ENCODE results near the gene TREML1. TPM values are rescaled to one million over a fixed set of nuclear protein-coding genes. Genes with fewer than 3 reads are reported as not detected.
"Not testable (repeated sequence)": the region's sequence is repeated elsewhere in the genome, so short reads cannot be mapped to it uniquely, and the experiment has no call there.

Gene TREML1
- total RNA-seq, 1 experiment from 2014 or later = not detected

DNA sequence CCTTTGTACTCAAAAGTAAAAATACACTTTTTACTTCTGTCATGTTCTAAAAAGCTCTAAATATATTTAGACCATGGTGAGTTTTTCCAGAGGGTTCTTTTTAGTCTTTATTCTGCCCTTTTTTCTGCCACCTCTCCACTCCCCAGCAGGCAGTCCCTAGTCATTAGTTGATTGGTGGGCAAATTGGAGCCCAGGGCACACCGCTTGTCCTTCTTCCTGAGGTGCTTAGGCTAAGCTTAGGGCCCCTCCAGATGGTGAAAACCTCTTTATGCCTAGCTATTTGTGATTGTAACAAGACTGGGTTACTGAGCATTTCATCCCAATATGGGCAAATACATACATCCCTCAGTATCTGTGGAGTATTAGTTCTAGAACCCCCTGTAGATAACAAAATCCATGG lies 6.2 kb downstream of the TREML1 start:
- no peak for DNase-seq (ENCODE audit: low spot score)

DNA sequence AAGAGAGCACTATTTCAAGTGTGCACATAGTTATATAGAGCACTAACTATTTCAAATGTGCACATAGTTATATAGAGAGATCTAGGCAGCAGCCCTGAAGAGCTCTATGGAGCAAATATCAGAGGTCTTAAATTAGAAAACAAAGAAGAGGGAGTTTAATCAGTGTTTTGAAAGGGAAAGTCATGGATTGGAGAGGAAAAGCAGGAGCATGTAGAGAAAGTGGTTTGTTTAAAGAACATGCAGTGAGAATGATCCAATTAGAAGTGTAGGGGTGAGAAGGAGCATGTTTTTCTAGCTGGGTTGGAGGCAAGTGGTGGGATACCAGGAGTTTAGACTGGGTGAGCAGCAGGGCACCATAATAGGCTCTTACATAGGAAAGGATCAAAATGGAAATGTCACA lies 17.2 kb downstream of the TREML1 start:
- no peak for DNase-seq (ENCODE audit: low spot score)

DNA sequence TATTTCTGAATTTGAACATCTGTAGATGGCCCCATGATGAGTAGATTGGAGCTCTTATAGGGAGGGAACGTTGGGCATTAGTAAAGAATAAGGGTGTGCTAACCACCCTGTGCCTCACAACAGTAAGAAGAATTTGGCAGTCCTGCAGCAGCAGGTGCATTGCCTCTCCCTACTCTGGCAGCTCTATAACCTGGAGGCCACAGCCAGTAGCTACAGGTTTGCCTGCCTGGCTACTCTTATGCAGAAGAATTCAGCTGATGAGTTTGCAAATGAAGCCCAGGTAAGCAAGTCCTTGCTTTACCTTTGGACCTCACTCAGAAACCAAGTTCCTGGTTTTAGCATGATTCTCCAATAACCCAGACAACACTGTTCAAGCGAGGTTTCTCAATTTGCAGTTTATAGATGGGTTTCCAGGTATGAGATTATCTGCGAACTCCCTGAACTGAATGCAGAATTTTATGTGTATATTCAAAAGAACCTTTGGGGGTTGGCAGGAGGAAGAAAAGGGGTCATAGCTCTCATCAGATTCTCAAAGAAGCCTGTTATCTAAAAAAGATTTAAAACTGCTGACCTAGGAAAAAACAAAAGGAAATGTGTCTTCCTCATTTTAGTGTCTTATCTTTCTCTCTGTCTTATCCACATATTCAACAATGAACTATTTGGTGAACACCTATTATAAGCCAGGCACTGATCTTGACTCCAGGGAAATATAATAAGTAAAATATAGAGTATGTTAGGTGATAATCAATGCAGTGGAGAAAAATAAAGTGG lies 18.9 kb downstream of the TREML1 start:
- no peak for DNase-seq (ENCODE audit: low spot score)

- no peak for DNase-seq (ENCODE audit: low spot score)
These were observed 21.9 kb downstream of the TREML1 start for GRCh38 chr6:41132254-41132653.

GRCh38 chr6:41125282-41125681 lies 28.9 kb downstream of the TREML1 start:
- DNase-seq (ENCODE audit: low spot score) = no peak

- no peak for DNase-seq (ENCODE audit: low spot score)
These were observed 31.2 kb downstream of the TREML1 start for GRCh38 chr6:41122918-41123317.

DNA sequence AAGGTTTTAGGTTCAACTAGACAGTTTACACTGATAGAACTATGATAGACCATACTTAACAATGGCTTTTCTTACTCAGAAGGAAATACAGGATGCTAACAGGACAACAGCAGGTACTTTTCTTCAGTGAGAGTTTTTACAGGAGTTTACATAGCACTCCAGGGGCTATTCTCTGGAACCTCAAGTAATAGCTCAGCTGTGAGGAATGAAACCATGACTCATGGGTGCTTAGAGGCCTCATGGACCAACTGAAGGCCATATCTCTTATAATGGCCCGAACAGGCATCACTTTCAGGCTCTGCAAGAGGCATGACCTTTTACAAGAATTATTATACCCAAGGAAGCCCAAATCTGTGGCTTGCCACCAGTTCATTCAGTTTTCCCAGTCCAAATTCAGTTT lies 31.8 kb downstream of the TREML1 start:
- no peak for DNase-seq (ENCODE audit: low spot score)

- DNase-seq (ENCODE audit: low spot score) = no peak
These were observed 34.1 kb downstream of the TREML1 start for GRCh38 chr6:41120058-41120457.

- DNase-seq (ENCODE audit: low spot score) = no peak
These were observed 34.6 kb downstream of the TREML1 start for GRCh38 chr6:41119508-41119907.

GRCh38 chr6:41115027-41115426 lies 39.1 kb downstream of the TREML1 start:
- not testable (repeated sequence) for DNase-seq (ENCODE audit: low spot score)

DNA sequence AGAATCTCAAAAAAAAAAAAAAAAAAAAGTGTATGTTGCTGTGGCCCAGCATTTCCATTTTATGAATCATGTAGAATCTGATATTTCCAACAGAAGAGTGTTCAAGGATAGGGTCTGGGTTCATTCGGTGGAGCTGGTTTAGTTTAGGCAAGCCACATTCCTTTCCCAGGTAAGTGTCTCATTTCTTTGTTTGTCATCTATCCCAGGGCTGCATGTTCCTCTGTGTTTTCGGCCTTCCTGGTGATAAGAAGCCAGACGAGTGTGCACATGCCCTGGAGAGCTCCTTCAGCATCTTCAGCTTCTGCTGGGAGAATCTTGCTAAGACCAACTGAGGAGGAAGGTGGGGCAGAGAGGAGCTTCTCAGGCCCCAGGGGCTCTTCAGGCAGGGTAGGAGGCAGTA lies 43.1 kb downstream of the TREML1 start:
- no peak for DNase-seq (ENCODE audit: low spot score)

GRCh38 chr6:41103847-41104246 lies 50.3 kb downstream of the TREML1 start:
- no peak for DNase-seq (ENCODE audit: low spot score)

GRCh38 chr6:41100871-41101287 lies 53.3 kb downstream of the TREML1 start:
- no peak for DNase-seq (ENCODE audit: low spot score)

Other genes with a start within 250 kb of the TREML1 start
- gene UNC5CL, start 115.1 kb downstream of the TREML1 start, total RNA-seq (2014; rRNA removed; shearing (Covaris generic)) = 0.62 TPM in 1 of 2 replicates, not detected in the other
- gene TSPO2, start 111.9 kb downstream of the TREML1 start, total RNA-seq (2014; rRNA removed; shearing (Covaris generic)) = not detected in 2 replicates
- gene APOBEC2, start 101.1 kb downstream of the TREML1 start, total RNA-seq (2014; rRNA removed; shearing (Covaris generic)) = not detected in 2 replicates
- gene OARD1, start 82.0 kb downstream of the TREML1 start, total RNA-seq (2014; rRNA removed; shearing (Covaris generic)) = 9.3 and 15.2 TPM in 2 replicates
- gene NFYA, start 81.4 kb downstream of the TREML1 start, total RNA-seq (2014; rRNA removed; shearing (Covaris generic)) = 12.9 and 15.4 TPM in 2 replicates
- gene TREM2, start 8.8 kb upstream of the TREML1 start, total RNA-seq (2014; rRNA removed; shearing (Covaris generic)) = not detected in 2 replicates
- gene TREML2, start 46.8 kb upstream of the TREML1 start, total RNA-seq (2014; rRNA removed; shearing (Covaris generic)) = not detected in 2 replicates
- not detected in 2 replicates for gene TREML4, start 74.0 kb upstream of the TREML1 start, total RNA-seq (2014; rRNA removed; shearing (Covaris generic))
- gene TREM1, start 132.3 kb upstream of the TREML1 start, total RNA-seq (2014; rRNA removed; shearing (Covaris generic)) = not detected in 2 replicates
- gene NCR2, start 181.3 kb upstream of the TREML1 start, total RNA-seq (2014; rRNA removed; shearing (Covaris generic)) = not detected in 2 replicates

All from A172 (cell line).